ENCODE data around the gene BCL2. TPM values are rescaled to one million over a fixed set of nuclear protein-coding genes. Genes with fewer than 3 reads are reported as not detected.
"Not testable (repeated sequence)": the region's sequence is repeated elsewhere in the genome, so short reads cannot be mapped to it uniquely, and the experiment has no call there.

BCL2 gene
- total RNA-seq, 1 donor from 2014 or later = 5.2 TPM

GRCh38 chr18:63192126-63192884, 127.3 kb downstream of the BCL2 start:
- Histone ChIP-seq H3K27me3 (ENCODE audit: control insufficient read depth, insufficient read depth, low read length) (no peaks in the 10 kb centered on the region), H3K4me3 (ENCODE audit: low read depth, low read length) (no peak overlapping the region), H3K36me3 (ENCODE audit: control insufficient read depth, insufficient read depth, low read length) (no peaks in the 10 kb centered on the region)
- DNase-seq (ENCODE audit: low read depth) = no peak
- no peak for TF ChIP-seq CTCF (IDR thresholded peaks at IDR 0.05; ENCODE audit: insufficient read depth, low read length, poor library complexity, severe bottlenecking)

GRCh38 chr18:63191413-63191812, 128.2 kb downstream of the BCL2 start:
- no peak for TF ChIP-seq CTCF (IDR thresholded peaks at IDR 0.05; ENCODE audit: insufficient read depth, low read length, poor library complexity, severe bottlenecking)
- Histone ChIP-seq H3K36me3 (ENCODE audit: control insufficient read depth, insufficient read depth, low read length) (no peaks in the 10 kb centered on the region), H3K27me3 (ENCODE audit: control insufficient read depth, insufficient read depth, low read length) (no peaks in the 10 kb centered on the region), H3K4me3 (ENCODE audit: low read depth, low read length) (no peak overlapping the region)
- no peak for DNase-seq (ENCODE audit: low read depth)

GRCh38 chr18:63190838-63191237, 128.7 kb downstream of the BCL2 start:
- not testable (repeated sequence) for DNase-seq (ENCODE audit: low read depth); H3K4me3 ChIP-seq (ENCODE audit: low read depth, low read length); H3K36me3 ChIP-seq (ENCODE audit: control insufficient read depth, insufficient read depth, low read length); H3K27me3 ChIP-seq (ENCODE audit: control insufficient read depth, insufficient read depth, low read length)

- Histone ChIP-seq H3K4me3 (ENCODE audit: low read depth, low read length) (no peak overlapping the region), H3K36me3 (ENCODE audit: control insufficient read depth, insufficient read depth, low read length) (no peaks in the 10 kb centered on the region), H3K27me3 (ENCODE audit: control insufficient read depth, insufficient read depth, low read length) (no peaks in the 10 kb centered on the region)
- no peak for DNase-seq (ENCODE audit: low read depth)
- no peak for TF ChIP-seq CTCF (IDR thresholded peaks at IDR 0.05; ENCODE audit: insufficient read depth, low read length, poor library complexity, severe bottlenecking)
These were observed 129.8 kb downstream of the BCL2 start for GRCh38 chr18:63189817-63190216.

- Histone ChIP-seq H3K27me3 (ENCODE audit: control insufficient read depth, insufficient read depth, low read length) (no peaks in the 10 kb centered on the region), H3K36me3 (ENCODE audit: control insufficient read depth, insufficient read depth, low read length) (no peaks in the 10 kb centered on the region), H3K4me3 (ENCODE audit: low read depth, low read length) (no peak overlapping the region)
- no peak for TF ChIP-seq CTCF (IDR thresholded peaks at IDR 0.05; ENCODE audit: insufficient read depth, low read length, poor library complexity, severe bottlenecking)
- DNase-seq (ENCODE audit: low read depth) = no peak
These were observed 130.5 kb downstream of the BCL2 start for GRCh38 chr18:63189041-63189440.

- TF ChIP-seq CTCF (IDR thresholded peaks at IDR 0.05; ENCODE audit: insufficient read depth, low read length, poor library complexity, severe bottlenecking) = no peak
- Histone ChIP-seq H3K27me3 (ENCODE audit: control insufficient read depth, insufficient read depth, low read length) (no peaks in the 10 kb centered on the region), H3K36me3 (ENCODE audit: control insufficient read depth, insufficient read depth, low read length) (no peaks in the 10 kb centered on the region), H3K4me3 (ENCODE audit: low read depth, low read length) (no peak overlapping the region)
- no peak for DNase-seq (ENCODE audit: low read depth)
These were observed 131.6 kb downstream of the BCL2 start for GRCh38 chr18:63187791-63188460.
